ENCODE results near the gene ZBTB7B. TPM values are rescaled to one million over a fixed set of nuclear protein-coding genes. Genes with fewer than 3 reads are reported as not detected.

ZBTB7B gene
- total and polyA plus RNA-seq, 9 of the 15 experiments (the other 6 are each of a cell fraction or from before 2014, with no cell fraction given): 0.04 to 46.5 (median 15.2) TPM

DNA sequence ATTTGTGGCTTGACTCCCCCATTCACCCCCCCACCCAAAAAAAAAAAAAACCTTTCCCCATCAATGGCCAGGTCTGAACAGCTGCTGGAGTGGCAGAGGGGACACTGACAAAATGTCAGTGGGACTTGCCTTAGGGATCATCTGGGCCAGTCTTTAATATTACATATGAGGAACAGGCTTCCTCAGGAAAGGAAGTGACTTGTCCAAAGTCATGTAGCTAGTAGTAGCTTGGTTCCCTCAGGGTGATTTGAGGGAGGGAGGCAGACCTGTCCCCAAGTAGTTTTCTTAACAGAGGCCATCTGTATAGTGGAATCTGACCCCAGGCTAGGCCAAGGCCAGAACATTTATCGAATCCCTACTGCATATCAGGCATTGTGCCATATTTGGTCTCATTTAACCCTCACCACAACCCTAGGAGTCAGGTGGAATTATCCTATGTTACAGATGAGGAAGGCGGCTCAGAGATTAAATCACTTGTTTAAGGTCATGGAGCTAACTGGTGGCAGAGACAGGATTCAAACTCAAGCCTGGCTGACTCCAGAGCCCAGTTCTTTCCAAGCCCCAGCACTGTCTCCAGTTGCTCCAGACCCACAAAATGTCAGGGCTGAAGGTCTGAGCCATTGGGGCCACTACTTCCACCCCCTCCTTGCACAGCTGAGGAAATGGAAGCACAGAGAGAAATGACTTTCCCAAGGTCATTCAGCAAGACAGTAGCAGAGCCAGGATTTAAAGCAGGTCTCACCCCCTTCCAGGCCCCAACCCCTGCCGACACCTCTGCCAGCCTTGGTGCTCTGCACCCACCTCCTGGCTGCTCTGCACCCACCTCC is 10.4 kb downstream of the ZBTB7B start (continued):
- TF ChIP-seq, protein P1, sequence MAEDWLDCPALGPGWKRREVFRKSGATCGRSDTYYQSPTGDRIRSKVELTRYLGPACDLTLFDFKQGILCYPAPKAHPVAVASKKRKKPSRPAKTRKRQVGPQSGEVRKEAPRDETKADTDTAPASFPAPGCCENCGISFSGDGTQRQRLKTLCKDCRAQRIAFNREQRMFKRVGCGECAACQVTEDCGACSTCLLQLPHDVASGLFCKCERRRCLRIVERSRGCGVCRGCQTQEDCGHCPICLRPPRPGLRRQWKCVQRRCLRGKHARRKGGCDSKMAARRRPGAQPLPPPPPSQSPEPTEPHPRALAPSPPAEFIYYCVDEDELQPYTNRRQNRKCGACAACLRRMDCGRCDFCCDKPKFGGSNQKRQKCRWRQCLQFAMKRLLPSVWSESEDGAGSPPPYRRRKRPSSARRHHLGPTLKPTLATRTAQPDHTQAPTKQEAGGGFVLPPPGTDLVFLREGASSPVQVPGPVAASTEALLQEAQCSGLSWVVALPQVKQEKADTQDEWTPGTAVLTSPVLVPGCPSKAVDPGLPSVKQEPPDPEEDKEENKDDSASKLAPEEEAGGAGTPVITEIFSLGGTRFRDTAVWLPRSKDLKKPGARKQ (CRISPR knock-in tag; IDR thresholded peaks at IDR 0.05): no peak
- TF ChIP-seq MYC (IDR thresholded peaks at IDR 0.05; ENCODE audit: low read depth, low read length) (peak; percentile 6; the same call in 1 of the 2 replicates), MYC (CRISPR knock-in tag; IDR thresholded peaks at IDR 0.05; ENCODE audit: borderline replicate concordance, low read depth) (no peak), BCOR (IDR thresholded peaks at IDR 0.05) (peak; percentile 26; the same call in 1 of the 2 replicates), ZC3H4 (CRISPR knock-in tag; IDR thresholded peaks at IDR 0.05; ENCODE audit: borderline replicate concordance) (no peak), ETV6 (IDR thresholded peaks at IDR 0.05; ENCODE audit: borderline replicate concordance in 1 of 2, low read depth in 2 of 2, low read length in 1 of 2) (no peak), ETV6 (CRISPR knock-in tag; IDR thresholded peaks at IDR 0.05; ENCODE audit: borderline replicate concordance) (no peak), YY1 (IDR thresholded peaks at IDR 0.05; ENCODE audit: borderline replicate concordance in 1 of 3, control insufficient read depth in 1 of 3, extremely low read depth in 1 of 3, insufficient read depth in 3 of 3, insufficient read length in 1 of 3, insufficient replicate concordance in 2 of 3, low read depth in 1 of 3, low read length in 2 of 3) (peak in 1 of 3 experiments; percentile 46), POLR2A (conservative IDR thresholded peaks at IDR 0.05) (0 out of 2 replicates have a peak, but pooled peaks have one; percentile 33), CBFA2T3 (IDR thresholded peaks at IDR 0.05) (peak; percentile 56), CBX3 (IDR thresholded peaks at IDR 0.05; ENCODE audit: borderline replicate concordance in 1 of 2, low read length in 2 of 2) (no peak), ESRRA (IDR thresholded peaks at IDR 0.05; ENCODE audit: borderline replicate concordance, low read depth) (peak; percentile 94), NCOA4 (IDR thresholded peaks at IDR 0.05; ENCODE audit: partially characterized antibody) (no peak), ZNF174 (CRISPR knock-in tag; IDR thresholded peaks at IDR 0.05) (no peak), KDM1A (IDR thresholded peaks at IDR 0.05) (peak; percentile 35 to 44; a peak in 3 of 4 replicates), ELF2 (CRISPR knock-in tag; IDR thresholded peaks at IDR 0.05) (no peak), MAZ (CRISPR knock-in tag; conservative IDR thresholded peaks at IDR 0.05 in 1 of 2, IDR thresholded peaks at IDR 0.05 in 1 of 2) (0 out of 4 replicates have a peak, but pooled peaks of 1 of the 2 experiments have one; percentile 23)
- TF ChIP-seq, protein P2, sequence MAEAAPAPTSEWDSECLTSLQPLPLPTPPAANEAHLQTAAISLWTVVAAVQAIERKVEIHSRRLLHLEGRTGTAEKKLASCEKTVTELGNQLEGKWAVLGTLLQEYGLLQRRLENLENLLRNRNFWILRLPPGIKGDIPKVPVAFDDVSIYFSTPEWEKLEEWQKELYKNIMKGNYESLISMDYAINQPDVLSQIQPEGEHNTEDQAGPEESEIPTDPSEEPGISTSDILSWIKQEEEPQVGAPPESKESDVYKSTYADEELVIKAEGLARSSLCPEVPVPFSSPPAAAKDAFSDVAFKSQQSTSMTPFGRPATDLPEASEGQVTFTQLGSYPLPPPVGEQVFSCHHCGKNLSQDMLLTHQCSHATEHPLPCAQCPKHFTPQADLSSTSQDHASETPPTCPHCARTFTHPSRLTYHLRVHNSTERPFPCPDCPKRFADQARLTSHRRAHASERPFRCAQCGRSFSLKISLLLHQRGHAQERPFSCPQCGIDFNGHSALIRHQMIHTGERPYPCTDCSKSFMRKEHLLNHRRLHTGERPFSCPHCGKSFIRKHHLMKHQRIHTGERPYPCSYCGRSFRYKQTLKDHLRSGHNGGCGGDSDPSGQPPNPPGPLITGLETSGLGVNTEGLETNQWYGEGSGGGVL (CRISPR knock-in tag; IDR thresholded peaks at IDR 0.05): no peak
- TF ChIP-seq, protein P3, sequence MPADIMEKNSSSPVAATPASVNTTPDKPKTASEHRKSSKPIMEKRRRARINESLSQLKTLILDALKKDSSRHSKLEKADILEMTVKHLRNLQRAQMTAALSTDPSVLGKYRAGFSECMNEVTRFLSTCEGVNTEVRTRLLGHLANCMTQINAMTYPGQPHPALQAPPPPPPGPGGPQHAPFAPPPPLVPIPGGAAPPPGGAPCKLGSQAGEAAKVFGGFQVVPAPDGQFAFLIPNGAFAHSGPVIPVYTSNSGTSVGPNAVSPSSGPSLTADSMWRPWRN (IDR thresholded peaks at IDR 0.05; ENCODE audit: low read depth): no peak
- TF ChIP-seq, protein P4, sequence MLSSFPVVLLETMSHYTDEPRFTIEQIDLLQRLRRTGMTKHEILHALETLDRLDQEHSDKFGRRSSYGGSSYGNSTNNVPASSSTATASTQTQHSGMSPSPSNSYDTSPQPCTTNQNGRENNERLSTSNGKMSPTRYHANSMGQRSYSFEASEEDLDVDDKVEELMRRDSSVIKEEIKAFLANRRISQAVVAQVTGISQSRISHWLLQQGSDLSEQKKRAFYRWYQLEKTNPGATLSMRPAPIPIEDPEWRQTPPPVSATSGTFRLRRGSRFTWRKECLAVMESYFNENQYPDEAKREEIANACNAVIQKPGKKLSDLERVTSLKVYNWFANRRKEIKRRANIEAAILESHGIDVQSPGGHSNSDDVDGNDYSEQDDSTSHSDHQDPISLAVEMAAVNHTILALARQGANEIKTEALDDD (IDR thresholded peaks at IDR 0.05): 0 out of 2 replicates have a peak, but pooled peaks have one; percentile 27
- TF ChIP-seq, protein P5, sequence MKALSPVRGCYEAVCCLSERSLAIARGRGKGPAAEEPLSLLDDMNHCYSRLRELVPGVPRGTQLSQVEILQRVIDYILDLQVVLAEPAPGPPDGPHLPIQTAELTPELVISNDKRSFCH (CRISPR knock-in tag; IDR thresholded peaks at IDR 0.05): no peak
- TF ChIP-seq, protein P5 (tag; IDR thresholded peaks at IDR 0.05): peak; percentile 79; the same call in 1 of the 2 replicates

Data from K562 (cell line).